SW 1271 (cell line): Measurements from ENCODE around the gene VTA1.

Experiments used
- DNase-seq, 2 experiments: peaks; one replicate each; lab custom pipeline; 2025; lab: John Stamatoyannopoulos, UW

VTA1 gene

GRCh38 chr6:142266060-142266459 lies 119.0 kb downstream of the VTA1 start:
- DNase-seq, result no peak

GRCh38 chr6:142271476-142271875 lies 124.4 kb downstream of the VTA1 start:
- DNase-seq, result no peak
